WTC11 (cell line): ENCODE results near the gene PCNA. TPM values are rescaled to one million over a fixed set of nuclear protein-coding genes. Genes with fewer than 3 reads are reported as not detected.

Source experiments
- AR ChIP-seq: fragments of 250-450 bp; sonication (Bioruptor Pico); IDR thresholded peaks from 2 replicates; pipeline ENCODE4 v1.9.0; 2021; ENCODE audit warnings: mild to moderate bottlenecking
- ATF1 ChIP-seq: sonication (generic); formaldehyde crosslinking; IDR thresholded peaks from 2 replicates; pipeline ENCODE4 v1.8.1; 2023; ENCODE audit warnings: mild to moderate bottlenecking, moderate library complexity, missing genetic modification reagents
- ATF2 ChIP-seq: sonication (generic); formaldehyde crosslinking; IDR thresholded peaks from 2 replicates; pipeline ENCODE4 v1.8.1; 2022; ENCODE audit warnings: low read depth, missing genetic modification reagents, borderline replicate concordance
- CTCF ChIP-seq: fragments of 200-600 bp; IDR thresholded peaks from 2 replicates; pipeline ENCODE4 v1.8.0; 2022; ENCODE audit warnings: antibody characterized with exemption
- EMX1 ChIP-seq: fragments of 250-450 bp; sonication (Bioruptor Pico); IDR thresholded peaks from 2 replicates; pipeline ENCODE4 v1.8.0; 2021; ENCODE audit warnings: mild to moderate bottlenecking
- ETV6 ChIP-seq: sonication (generic); formaldehyde crosslinking; IDR thresholded peaks from 2 replicates; pipeline ENCODE4 v1.8.1; 2022; ENCODE audit warnings: mild to moderate bottlenecking, missing genetic modification reagents
- GABPB1 ChIP-seq: sonication (generic); formaldehyde crosslinking; IDR thresholded peaks from 2 replicates; pipeline ENCODE4 v1.8.1; 2023; ENCODE audit warnings: mild to moderate bottlenecking, missing genetic modification reagents
- NFE2L1 ChIP-seq: sonication (generic); formaldehyde crosslinking; IDR thresholded peaks from 2 replicates; pipeline ENCODE4 v1.8.1; 2023; ENCODE audit warnings: missing genetic modification reagents
- NR3C1 ChIP-seq: sonication (generic); formaldehyde crosslinking; conservative IDR thresholded peaks from 2 replicates; pipeline ENCODE4 v1.8.1; 2023; ENCODE audit warnings: low read depth, mild to moderate bottlenecking, missing genetic modification reagents
- PRRX2 ChIP-seq: fragments of 250-450 bp; sonication (Bioruptor Pico); IDR thresholded peaks from 2 replicates; pipeline ENCODE4 v1.8.0; 2021; ENCODE audit warnings: mild to moderate bottlenecking
- SMAD3 ChIP-seq: sonication (generic); formaldehyde crosslinking; IDR thresholded peaks from 2 replicates; pipeline ENCODE4 v1.8.0; 2022; ENCODE audit warnings: missing genetic modification reagents, mild to moderate bottlenecking, borderline replicate concordance
- SP1 ChIP-seq: sonication (generic); formaldehyde crosslinking; conservative IDR thresholded peaks from 2 replicates; pipeline ENCODE4 v1.8.1; 2022; ENCODE audit warnings: missing genetic modification reagents
- TEAD1 ChIP-seq: sonication (generic); formaldehyde crosslinking; IDR thresholded peaks from 2 replicates; pipeline ENCODE4 v1.8.0; 2022; ENCODE audit warnings: mild to moderate bottlenecking, missing genetic modification reagents
- TP53 ChIP-seq: sonication (generic); formaldehyde crosslinking; IDR thresholded peaks from 2 replicates; pipeline ENCODE4 v1.8.1; 2023; ENCODE audit warnings: mild to moderate bottlenecking, missing genetic modification reagents
- USF1 ChIP-seq: sonication (generic); formaldehyde crosslinking; IDR thresholded peaks from 2 replicates; pipeline ENCODE4 v1.8.0; 2022; ENCODE audit warnings: mild to moderate bottlenecking, missing genetic modification reagents
- ZBTB43 ChIP-seq: sonication (generic); formaldehyde crosslinking; IDR thresholded peaks from 2 replicates; pipeline ENCODE4 v1.8.1; 2023; ENCODE audit warnings: mild to moderate bottlenecking, missing genetic modification reagents
- ZMAT4 ChIP-seq: fragments of 250-450 bp; sonication (Bioruptor Pico); IDR thresholded peaks from 2 replicates; pipeline ENCODE4 v1.9.0; 2021; ENCODE audit warnings: mild to moderate bottlenecking
- ZNF396 ChIP-seq: fragments of 250-450 bp; sonication (Bioruptor Pico); IDR thresholded peaks from 2 replicates; pipeline ENCODE4 v1.8.0; 2021; ENCODE audit warnings: mild to moderate bottlenecking, moderate library complexity, borderline replicate concordance
- ZNF423 ChIP-seq: fragments of 250-450 bp; sonication (Bioruptor Pico); IDR thresholded peaks from 2 replicates; pipeline ENCODE4 v2.1.2; 2022; ENCODE audit warnings: mild to moderate bottlenecking, moderate library complexity
- ZNF512 ChIP-seq: sonication (generic); formaldehyde crosslinking; IDR thresholded peaks from 2 replicates; pipeline ENCODE4 v1.8.1; 2022; ENCODE audit warnings: missing genetic modification reagents, borderline replicate concordance
- ZNF532 ChIP-seq: fragments of 250-450 bp; sonication (Bioruptor Pico); IDR thresholded peaks from 2 replicates; pipeline ENCODE4 v1.9.0; 2021; ENCODE audit warnings: mild to moderate bottlenecking, borderline replicate concordance
- ZSCAN18 ChIP-seq: fragments of 250-450 bp; sonication (Bioruptor Pico); IDR thresholded peaks from 2 replicates; pipeline ENCODE4 v2.1.2; 2022; ENCODE audit warnings: mild to moderate bottlenecking, moderate library complexity
- total RNA-seq: library from RNA; stranded (reverse); gene quantifications from 3 replicates; pipeline ENCODE4 v1.2.3, GENCODE V29; 2021

PCNA gene
- total RNA-seq, 1 experiment from 2014 or later: 262 TPM

- TF ChIP-seq ZNF512 (no peak), ATF2 (no peak), SMAD3 (CRISPR knock-in tag) (no peak; the same call in 1 of the 2 replicates), PRRX2 (CRISPR knock-in tag) (no peak), AR (CRISPR knock-in tag) (no peak), SP1 (CRISPR knock-in tag) (peak; percentile 87), TP53 (CRISPR knock-in tag) (0 out of 2 replicates have a peak, but pooled peaks have one; percentile 38), TEAD1 (no peak), ZSCAN18 (no peak), NR3C1 (CRISPR knock-in tag) (0 out of 2 replicates have a peak, but pooled peaks have one; percentile 90), NFE2L1 (CRISPR knock-in tag) (no peak; the same call in 1 of the 2 replicates), CTCF (no peak), ZMAT4 (CRISPR knock-in tag) (no peak), ZNF396 (no peak), USF1 (CRISPR knock-in tag) (no peak), ZBTB43 (no peak; the same call in 1 of the 2 replicates), ETV6 (CRISPR knock-in tag) (peak; percentile 71; the same call in 1 of the 2 replicates), ZNF423 (CRISPR knock-in tag) (no peak), ZNF532 (CRISPR knock-in tag) (no peak), ATF1 (CRISPR knock-in tag) (0 out of 2 replicates have a peak, but pooled peaks have one; percentile 19), EMX1 (CRISPR knock-in tag) (no peak), GABPB1 (CRISPR knock-in tag) (peak; percentile 51; the same call in 1 of the 2 replicates)
Observed at GRCh38 chr20:5126512-5127203, 6.9 kb upstream of the PCNA start, which contains the start of gene CDS2 (continued).
